Osteocyte (in vitro differentiated cells): ENCODE data around the gene RING1. TPM values are rescaled to one million over a fixed set of nuclear protein-coding genes. Genes with fewer than 3 reads are reported as not detected.

Experiments used
- DNase-seq: peaks from one replicate; pipeline ENCODE4 v3.0.0; 2021; ENCODE audit warnings: mixed read lengths; ENCODE audit not compliant: unreplicated experiment; ENCODE audit errors: extremely low spot score
- H3K27ac Mint-ChIP-seq: one replicate; pipeline ENCODE4 v1.8.0; 2021; ENCODE audit warnings: mild to moderate bottlenecking, mixed read lengths; ENCODE audit not compliant: unreplicated experiment
- H3K27me3 Mint-ChIP-seq: one replicate; pipeline ENCODE4 v1.8.0; 2021; ENCODE audit warnings: mixed read lengths; ENCODE audit not compliant: unreplicated experiment
- H3K36me3 Mint-ChIP-seq: one replicate; pipeline ENCODE4 v1.8.0; 2021; ENCODE audit warnings: mixed read lengths; ENCODE audit not compliant: unreplicated experiment
- H3K4me1 Mint-ChIP-seq: one replicate; pipeline ENCODE4 v1.8.0; 2021; ENCODE audit warnings: mixed read lengths; ENCODE audit not compliant: unreplicated experiment
- H3K4me3 Mint-ChIP-seq: one replicate; pipeline ENCODE4 v1.8.0; 2021; ENCODE audit warnings: mild to moderate bottlenecking, moderate library complexity, mixed read lengths; ENCODE audit not compliant: unreplicated experiment
- H3K9me3 Mint-ChIP-seq: one replicate; pipeline ENCODE4 v1.8.0; 2021; ENCODE audit warnings: mixed read lengths; ENCODE audit not compliant: unreplicated experiment
- CTCF ChIP-seq: fragments of 200-600 bp; sonication (generic); IDR thresholded peaks from 2 replicates; pipeline ENCODE4 v1.5.0; 2021; ENCODE audit warnings: antibody characterized with exemption, mild to moderate bottlenecking, moderate library complexity
- long read RNA-seq: library from polyadenylated mRNA; unstranded; transcript quantifications from one replicate; pipeline ENCODE4 v2.0.0, GENCODE V29; 2021
- total RNA-seq: library from RNA; stranded (reverse); gene quantifications from 2 replicates; pipeline ENCODE4 v1.2.1, GENCODE V29; 2021

RING1 gene
- 56.6 and 58.8 TPM in 2 replicates for total RNA-seq
- long read RNA-seq, partial matches to known transcripts = 2 of 4 reads
- long read RNA-seq, other reads (novel, unspliced or antisense) = 2 of 4 reads

- Mint-ChIP-seq H3K4me3 (peak within 1 kb of the TSS; percentile 97), H3K36me3 (peaks cover 22% of the 10 kb centered on the region), H3K27me3 (no peaks in the 10 kb centered on the region), H3K4me1 (peaks cover 54% of the 10 kb centered on the region), H3K27ac (peak within 1 kb of the TSS; percentile 97), H3K9me3 (no peaks in the 10 kb centered on the region)
- TF ChIP-seq CTCF = no peak
- DNase-seq = peak; percentile 95
These were observed at the start of gene RING1 for GRCh38 chr6:33208091-33208967. TSS of gene RING1 (plus strand) at chr6:33208500. CDS start at chr6:33208823, 323 bp downstream.

GRCh38 chr6:33160096-33160495 lies 48.2 kb upstream of the RING1 start:
- H3K4me1 Mint-ChIP-seq = peaks cover 14% of the 10 kb centered on the region
- H3K27me3 Mint-ChIP-seq = peaks cover 8% of the 10 kb centered on the region
- no peak for DNase-seq

GRCh38 chr6:33160728-33161344 lies 47.5 kb upstream of the RING1 start:
- H3K4me1 Mint-ChIP-seq = peaks cover 14% of the 10 kb centered on the region
- peaks cover 5% of the 10 kb centered on the region for H3K27me3 Mint-ChIP-seq
- H3K9me3 Mint-ChIP-seq = no peaks in the 10 kb centered on the region
- DNase-seq = no peak
- peak overlapping the region; percentile 69 for H3K27ac Mint-ChIP-seq
- peak overlapping the region; percentile 82 for H3K4me3 Mint-ChIP-seq
- H3K36me3 Mint-ChIP-seq = no peaks in the 10 kb centered on the region
- TF ChIP-seq CTCF = no peak

More at GRCh38 chr6:33160096-33160495, 48.2 kb upstream of the RING1 start:
- Mint-ChIP-seq H3K27ac (no peak overlapping the region), H3K9me3 (no peaks in the 10 kb centered on the region), H3K4me3 (no peak overlapping the region), H3K36me3 (no peaks in the 10 kb centered on the region)
- no peak for TF ChIP-seq CTCF

GRCh38 chr6:33161354-33162331 lies 46.7 kb upstream of the RING1 start:
- H3K36me3 Mint-ChIP-seq = no peaks in the 10 kb centered on the region
- H3K4me1 Mint-ChIP-seq = peaks cover 14% of the 10 kb centered on the region
- H3K27me3 Mint-ChIP-seq = peaks cover 3% of the 10 kb centered on the region
- TF ChIP-seq CTCF = peak; percentile 96
- H3K4me3 Mint-ChIP-seq = peak overlapping the region; percentile 82
- H3K9me3 Mint-ChIP-seq = no peaks in the 10 kb centered on the region
- H3K27ac Mint-ChIP-seq = peak overlapping the region; percentile 69
- DNase-seq = peak; percentile 95
